Tongue (tissue), 2 donors: ENCODE measurements around the gene HDAC4. TPM values are rescaled to one million over a fixed set of nuclear protein-coding genes. Genes with fewer than 3 reads are reported as not detected.
A peak's percentile ranks its signal among the peaks of the same experiment; 100 is the strongest.

Source experiments
- DNase-seq: peaks from one replicate; pipeline ENCODE4 v3.0.0-alpha.2; 2015
- total RNA-seq: library from RNA; depleted of rRNA; stranded (reverse); fragments of >200 nt; gene quantifications from one replicate; pipeline ENCODE4 v1.2.3, GENCODE V29; 2014

The HDAC4 gene
- total RNA-seq, 1 donor from 2014 or later, result 34.2 TPM

GRCh38 chr2:239252393-239252792, 148.4 kb downstream of the HDAC4 start:
- DNase-seq, result no peak

GRCh38 chr2:239251971-239252370, 148.8 kb downstream of the HDAC4 start:
- DNase-seq, result no peak

DNA sequence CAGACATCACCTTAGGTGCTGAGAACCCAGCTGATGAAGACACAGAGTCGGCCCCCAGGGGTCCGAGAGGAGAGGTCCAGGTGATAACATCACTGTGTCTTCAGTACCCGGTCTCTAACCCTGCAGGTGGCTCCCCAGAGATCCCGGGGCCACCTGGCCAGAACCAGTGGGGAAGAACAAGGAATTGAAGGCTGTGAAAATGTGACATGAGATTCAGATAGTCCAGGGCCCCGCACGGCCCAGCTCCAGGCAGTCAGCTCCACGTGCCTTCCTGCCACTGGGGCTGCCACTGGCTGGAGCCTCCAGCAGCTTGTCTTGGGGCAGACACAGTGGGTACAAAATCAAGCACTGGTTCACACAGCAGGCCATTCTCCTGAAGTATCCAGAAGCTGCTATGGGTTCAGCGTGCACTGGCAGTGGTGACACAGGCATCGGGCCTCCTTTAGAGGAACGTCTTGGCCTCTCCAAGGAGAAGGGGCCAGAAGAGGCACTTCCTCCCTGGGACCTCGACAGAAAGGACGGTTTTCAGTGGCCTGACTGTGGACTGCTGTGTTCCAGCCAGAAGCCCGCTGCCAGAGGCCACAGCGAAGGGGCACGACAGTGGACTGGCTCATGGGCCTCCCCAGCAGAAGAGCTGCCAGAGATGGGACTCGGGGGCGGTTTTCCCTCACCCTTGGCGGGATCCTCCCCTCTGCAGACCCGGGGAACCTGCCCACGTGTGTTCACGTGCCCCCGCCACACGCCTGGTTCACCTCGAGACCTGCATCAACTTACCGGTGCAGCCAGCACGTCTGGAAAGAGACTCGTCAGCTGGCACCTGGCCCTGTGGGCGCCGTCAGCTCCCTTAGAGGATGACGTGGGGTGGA, 150.4 kb downstream of the HDAC4 start:
- no peak for DNase-seq

DNA sequence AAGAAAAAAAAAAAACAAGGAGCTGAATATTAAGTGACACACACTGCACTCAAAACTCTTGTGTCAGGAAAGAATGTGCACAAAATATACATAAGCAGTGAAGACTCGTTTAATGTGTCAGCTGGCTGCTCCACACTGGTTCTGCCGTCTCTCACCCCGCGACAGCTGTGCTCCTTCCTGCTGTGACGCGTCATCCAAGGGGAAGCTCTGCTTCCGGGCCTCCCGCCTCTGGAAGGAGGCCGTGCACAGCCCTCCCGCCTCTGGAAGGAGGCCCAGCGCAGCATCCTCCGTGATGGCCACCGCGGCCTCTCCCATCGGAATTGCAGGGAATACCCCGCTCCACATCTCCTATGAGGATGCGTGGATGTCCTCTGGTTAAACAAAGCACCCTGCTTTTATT, 151.0 kb downstream of the HDAC4 start:
- peak; percentile 95 for DNase-seq

- DNase-seq, result no peak
Observed at GRCh38 chr2:239249048-239249447, 151.8 kb downstream of the HDAC4 start.

DNA sequence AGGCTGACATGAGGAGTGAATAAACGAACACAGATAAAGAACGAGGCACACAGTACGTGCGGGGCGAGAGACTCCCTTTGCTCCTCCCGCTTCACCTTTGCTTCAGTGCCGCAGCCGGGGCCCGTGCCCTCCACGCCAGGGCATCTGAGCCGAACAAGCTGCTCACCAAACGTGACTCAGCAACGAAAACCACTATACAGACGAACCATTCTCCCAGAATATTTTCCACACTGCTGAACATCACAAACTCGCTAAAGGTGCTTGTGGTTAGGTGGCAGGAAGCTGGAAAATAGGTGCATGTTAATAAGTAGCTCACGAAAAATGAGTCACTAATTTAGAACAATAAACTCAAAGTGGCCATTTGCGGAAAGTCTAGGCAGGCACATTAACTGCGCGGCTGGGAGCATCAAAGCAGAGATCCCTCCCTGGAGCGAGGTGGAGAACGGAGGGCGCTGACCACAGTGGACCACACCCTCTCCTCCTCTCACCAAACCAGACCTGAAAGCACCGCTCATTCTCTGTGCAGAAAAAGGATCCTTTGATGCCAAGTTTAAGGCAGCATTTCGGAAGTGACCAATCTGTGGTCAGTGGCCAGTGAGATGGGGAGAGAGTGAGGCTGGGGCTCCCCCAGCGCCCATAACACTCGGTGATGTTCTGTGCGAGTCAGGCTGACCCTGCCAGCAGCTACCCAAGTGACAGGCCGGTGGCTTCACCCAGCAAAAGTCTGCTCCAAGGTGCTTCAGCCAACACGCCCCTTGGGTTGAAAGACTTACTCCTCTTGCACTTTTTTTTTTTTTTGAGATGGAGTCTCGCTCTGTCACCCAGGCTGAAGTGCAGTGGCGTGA, 153.2 kb downstream of the HDAC4 start:
- DNase-seq, result no peak

DNA sequence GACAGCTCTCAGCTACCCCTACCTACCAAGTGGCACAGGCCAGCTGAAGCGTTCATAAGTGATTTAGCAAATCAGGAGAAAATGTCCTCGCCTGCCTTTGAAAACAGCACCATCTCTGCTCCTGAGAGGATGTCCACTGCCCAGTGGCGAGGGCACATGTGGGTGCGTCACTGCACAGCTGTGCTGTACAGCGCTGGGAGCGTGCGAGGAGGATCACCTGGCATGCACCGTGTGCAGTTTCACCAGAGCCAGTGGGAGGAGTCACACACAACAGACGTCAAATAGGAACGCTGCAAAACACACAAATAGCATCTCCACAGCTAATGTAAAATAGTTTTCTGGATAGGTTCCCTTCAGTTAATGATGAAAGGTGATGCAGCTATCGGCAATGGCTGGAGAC, 154.1 kb downstream of the HDAC4 start:
- DNase-seq, result no peak

GRCh38 chr2:239245872-239246721, 154.7 kb downstream of the HDAC4 start:
- no peak for DNase-seq

DNA sequence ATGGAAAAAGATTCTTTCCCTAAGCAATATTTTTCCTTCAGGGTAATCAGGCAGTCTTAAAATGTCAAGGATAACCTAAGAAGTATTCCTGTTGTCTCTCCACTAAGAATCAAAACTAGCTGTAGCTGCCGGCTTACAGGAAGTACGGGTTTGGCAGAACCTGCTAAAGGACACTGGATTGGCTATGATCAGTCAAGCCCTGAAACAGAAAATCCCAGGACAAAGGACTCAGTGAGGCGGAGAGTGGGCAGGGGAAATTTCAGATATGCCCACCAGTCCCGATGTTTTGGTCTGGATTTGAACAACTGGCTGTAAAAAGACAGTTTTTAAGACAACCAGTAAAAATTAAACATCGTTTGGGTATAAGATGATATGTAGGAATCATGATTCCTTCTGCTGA, 155.7 kb downstream of the HDAC4 start:
- no peak for DNase-seq

DNA sequence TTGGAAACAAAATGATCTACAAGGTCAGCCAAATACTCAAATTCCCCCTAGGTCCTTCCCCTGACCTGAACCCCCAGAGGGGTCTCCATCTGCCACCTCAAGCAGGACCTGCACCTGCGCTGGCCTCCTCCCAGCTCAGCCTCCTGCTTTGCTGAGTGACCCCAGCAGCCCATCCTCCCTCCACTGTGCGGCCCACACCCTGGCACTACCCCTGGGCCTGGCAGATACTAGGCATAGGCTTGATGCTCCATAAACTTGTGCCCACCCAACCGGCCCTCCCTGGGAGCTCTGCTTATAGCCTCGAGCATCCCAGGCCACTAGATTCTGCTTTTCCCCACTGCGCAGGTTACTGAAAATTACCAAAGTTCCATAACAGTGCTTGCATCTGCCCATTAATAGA, 156.2 kb downstream of the HDAC4 start:
- DNase-seq, result no peak

DNA sequence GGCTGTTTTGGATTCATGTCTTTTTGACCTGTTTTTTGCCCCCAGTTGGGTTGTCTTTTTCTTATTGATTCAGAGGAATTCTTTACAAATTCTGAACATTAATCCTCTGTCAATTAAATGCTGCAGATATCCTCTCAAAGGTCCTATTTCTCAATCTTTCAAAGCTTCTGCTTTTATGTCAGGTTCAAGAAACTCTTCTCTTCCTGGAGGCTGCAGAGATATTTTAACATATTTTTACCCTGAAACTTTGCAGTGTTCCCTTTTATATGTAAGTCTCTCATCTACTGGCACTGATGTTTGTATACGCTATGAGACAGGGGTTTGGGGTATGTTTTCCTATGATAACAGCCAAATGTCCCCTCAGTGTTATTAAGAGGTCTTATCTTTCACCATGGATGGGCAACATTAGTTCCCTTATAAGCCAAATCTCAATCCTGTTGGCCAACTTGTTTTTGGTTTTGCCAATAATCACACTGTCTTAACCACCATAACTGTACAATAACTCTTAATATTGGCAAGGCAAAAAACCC, 159.3 kb downstream of the HDAC4 start:
- no peak for DNase-seq

- DNase-seq, result no peak
Observed at GRCh38 chr2:239240414-239240881, 160.4 kb downstream of the HDAC4 start.

DNA sequence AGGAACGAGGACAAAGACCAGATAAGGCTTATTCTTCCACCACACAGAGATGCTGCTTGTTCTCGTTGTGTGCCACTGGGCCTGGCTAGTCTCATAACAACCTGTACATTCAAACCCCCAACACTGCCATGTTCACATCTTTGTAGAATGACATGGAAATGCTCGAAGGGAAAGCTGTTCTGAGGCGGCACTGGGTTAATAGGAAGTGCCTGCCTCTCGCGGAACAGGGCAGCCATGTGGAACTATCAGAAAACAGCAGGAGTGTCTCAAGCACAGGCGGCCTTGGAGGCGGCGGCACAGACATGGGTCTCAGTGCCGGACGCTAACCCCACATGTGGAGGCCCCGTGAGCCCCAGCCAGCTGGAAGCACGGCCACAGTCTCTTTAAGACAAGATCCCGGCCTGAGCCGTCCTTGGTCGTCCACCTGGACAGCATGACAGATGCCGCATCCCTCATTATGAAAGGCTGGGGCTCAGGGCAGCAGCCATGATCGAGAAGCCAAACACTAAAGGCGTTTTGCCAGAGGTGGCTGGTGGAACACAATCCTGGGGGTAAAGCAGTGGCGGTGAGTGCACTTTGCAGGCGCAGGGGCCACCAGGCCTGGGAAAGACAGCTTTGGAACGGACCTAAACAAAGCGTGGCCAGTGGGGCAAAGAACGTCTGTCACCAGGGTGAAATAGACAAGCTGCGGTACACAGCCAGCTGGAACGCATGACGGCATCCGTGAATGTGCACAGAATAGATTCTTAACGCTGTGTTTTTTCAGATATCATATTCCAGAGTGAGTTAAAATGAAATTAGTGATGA, 161.0 kb downstream of the HDAC4 start:
- peak; percentile 89 for DNase-seq

- no peak for DNase-seq
Observed at GRCh38 chr2:239238839-239239606, 161.8 kb downstream of the HDAC4 start.

GRCh38 chr2:239238381-239238780, 162.4 kb downstream of the HDAC4 start:
- DNase-seq, result no peak

DNA sequence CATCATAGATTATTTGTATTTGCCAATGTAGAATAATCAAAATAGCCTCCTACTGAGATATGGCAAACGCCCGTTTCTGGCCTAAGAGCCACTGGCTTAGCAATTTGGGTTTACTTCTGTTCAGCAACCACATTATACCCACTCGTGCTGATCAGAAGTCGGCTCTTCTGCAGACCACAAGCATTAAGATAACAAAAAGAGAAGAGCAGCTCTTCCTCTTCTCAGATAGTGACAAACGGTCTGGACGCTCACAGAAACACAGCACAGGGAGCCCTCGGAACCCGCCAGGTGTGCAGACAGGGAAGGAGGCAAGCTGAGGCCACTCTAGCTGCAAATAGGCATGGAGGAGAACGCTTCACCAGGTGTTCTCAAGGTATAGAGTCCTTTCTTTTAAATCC, 164.0 kb downstream of the HDAC4 start:
- DNase-seq, result no peak

DNA sequence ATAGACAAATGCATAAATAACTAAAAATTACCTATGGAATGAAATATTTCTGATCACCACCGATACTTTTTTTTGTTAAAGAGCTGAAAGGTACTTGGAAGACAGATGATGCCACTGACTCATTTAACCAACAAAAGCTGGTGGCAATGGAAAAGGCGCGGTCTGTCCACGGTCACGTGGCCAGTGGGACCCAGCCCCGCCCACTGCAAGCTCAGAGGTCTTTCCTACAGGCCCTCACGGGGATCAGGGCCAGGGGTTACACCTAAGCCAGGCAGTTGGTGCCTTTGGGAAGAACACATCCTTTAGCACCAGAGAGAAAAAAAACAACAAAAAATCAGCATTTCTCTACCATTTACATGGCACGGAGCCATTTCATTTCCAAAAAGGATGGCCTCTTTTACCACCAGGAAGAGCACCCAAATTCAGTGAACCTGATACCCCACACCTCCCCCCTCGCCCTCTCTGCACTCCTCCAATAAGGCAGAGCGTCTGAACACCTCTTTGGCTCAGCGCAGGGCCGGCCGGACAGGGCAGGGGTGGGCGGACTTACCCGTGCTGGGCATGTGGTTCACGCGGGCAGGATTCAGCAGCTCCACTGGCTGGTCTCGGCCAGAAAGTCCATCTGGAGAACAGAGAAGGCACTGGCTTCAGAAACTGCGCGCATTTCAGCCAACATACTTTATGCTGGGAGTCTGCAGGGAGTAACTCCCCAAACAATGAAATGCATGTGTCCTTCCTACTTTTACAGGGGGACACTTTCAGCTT, 164.6 kb downstream of the HDAC4 start:
- no peak for DNase-seq

DNA sequence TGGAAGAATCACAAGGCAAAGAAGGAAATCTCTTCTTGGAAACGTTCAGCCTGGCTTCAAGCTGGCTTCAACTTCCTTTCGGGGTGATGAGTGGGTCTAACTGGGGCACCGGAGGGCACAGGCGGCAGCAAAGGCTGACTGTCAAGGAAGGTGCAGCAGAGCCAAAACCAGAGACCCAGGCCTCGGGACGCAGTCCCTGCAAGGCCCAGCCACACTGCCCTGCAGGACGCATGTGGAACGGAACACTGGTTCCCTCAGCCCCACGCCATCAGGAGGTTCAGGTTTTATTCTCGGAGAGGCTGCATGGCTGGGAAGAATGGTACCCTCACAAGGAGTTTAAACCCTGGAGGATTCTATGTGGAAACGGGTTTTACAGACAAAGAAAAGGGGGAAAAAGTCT, 165.5 kb downstream of the HDAC4 start:
- DNase-seq, result no peak
